HepG2 (cell line): ENCODE measurements around the gene ARF6. TPM values are rescaled to one million over a fixed set of nuclear protein-coding genes. Genes with fewer than 3 reads are reported as not detected.

Experiments used
- ATAC-seq: fragments of 200-7000 bp; cut with Tn5 transposase; 3 replicates; pipeline ENCODE4 v1.9.1; 2020; ENCODE audit warnings: mild to moderate bottlenecking, moderate library complexity
- BruUV-seq: library from RNA; stranded (reverse); fragments of 400-500 nt; replicated peaks from 2 replicates; lab custom pipeline; 2021; lab: Mats Ljungman, UMichigan
- CTCF ChIA-PET: fragments of 300-600 bp; formaldehyde crosslinking; extraction: SDS; loops from one replicate; lab custom pipeline; 2021; ENCODE audit warnings: low total read pairs, inconsistent platforms, low intra/inter-chr PET ratio; lab: Yijun Ruan, JAX
- POLR2A ChIA-PET: fragments of 350-600 bp; sonication (Branson Sonifier 250); formaldehyde crosslinking; loops from one replicate; lab custom pipeline; 2020; ENCODE audit warnings: antibody characterized with exemption, inconsistent platforms; lab: Yijun Ruan, JAX
- DNase-seq: peaks from one replicate; pipeline ENCODE4 v3.0.0-alpha.2; 2015; ENCODE audit warnings: low spot score
- FAIRE-seq: peaks from 3 replicates; lab custom pipeline; 2011; peaks lifted over from hg19 to GRCh38; lab: Jason Lieb, UNC
- H2AFZ ChIP-seq: one replicate; pipeline ENCODE4 v1.6.1; 2011; ENCODE audit warnings: low read length, inconsistent platforms
- H3K27ac ChIP-seq: fragments of 300-600 bp; 3 replicates; pipeline ENCODE4 v1.8.0; 2011; ENCODE audit warnings: mixed run types, mild to moderate bottlenecking, mixed read lengths, low read length, inconsistent platforms; ENCODE audit not compliant: insufficient read depth; ENCODE audit errors: extremely low read length
- H3K27me3 ChIP-seq, 2 experiments: fragments of 200-600 bp in 1 of 2; 2 replicates in 1 of 2; 3 replicates in 1 of 2; pipeline versions ENCODE4 v1.6.0 to v1.8.0; 2011; ENCODE audit warnings: low read length in 2 of 2, mild to moderate bottlenecking in 2 of 2, moderate library complexity in 2 of 2, inconsistent platforms in 1 of 2; ENCODE audit not compliant: insufficient read depth in 2 of 2, control insufficient read depth in 1 of 2
- H3K36me3 ChIP-seq, 2 experiments: fragments of 200-600 bp in 1 of 2; replicated peaks in 1 of 2; 2 replicates in 1 of 2; 3 replicates in 1 of 2; pipeline versions ENCODE4 v1.5.1 to v1.8.0; 2011; ENCODE audit warnings: low read length in 2 of 2, inconsistent platforms in 1 of 2; ENCODE audit not compliant: insufficient read depth in 2 of 2, control insufficient read depth in 1 of 2
- H3K4me1 ChIP-seq: 2 replicates; pipeline ENCODE4 v1.5.1; 2012; ENCODE audit warnings: low read length, inconsistent platforms; ENCODE audit not compliant: insufficient read depth
- H3K4me2 ChIP-seq: 2 replicates; pipeline ENCODE4 v1.6.0; 2011; ENCODE audit warnings: low read depth, low read length, inconsistent platforms
- H3K4me3 ChIP-seq, 3 experiments: fragments of 200-600 bp in 1 of 3; sonication (generic), shearing (Covaris generic) in 1 of 3; replicated peaks in 1 of 3; 2 replicates each; pipeline ENCODE4 v1.5.1; 2011 to 2016; ENCODE audit warnings: low read length in 3 of 3, inconsistent platforms in 2 of 3, low read depth in 2 of 3, mild to moderate bottlenecking in 2 of 3, control low read depth in 1 of 3, mixed read lengths in 1 of 3; ENCODE audit not compliant: insufficient read depth in 1 of 3
- H3K79me2 ChIP-seq: one replicate; pipeline ENCODE4 v1.6.1; 2011; ENCODE audit warnings: low read length, inconsistent platforms; ENCODE audit not compliant: insufficient read depth
- H3K9ac ChIP-seq: 2 replicates; pipeline ENCODE4 v1.6.0; 2011; ENCODE audit warnings: mild to moderate bottlenecking, low read depth, low read length, inconsistent platforms; ENCODE audit not compliant: insufficient read depth
- H3K9me3 ChIP-seq: 2 replicates; pipeline ENCODE4 v1.5.1; 2012; ENCODE audit warnings: mild to moderate bottlenecking, low read length
- H4K20me1 ChIP-seq: 2 replicates; pipeline ENCODE4 v1.6.0; 2011; ENCODE audit warnings: inconsistent platforms, mild to moderate bottlenecking, low read length, moderate library complexity; ENCODE audit not compliant: insufficient read depth
- ARNTL ChIP-seq: sonication (generic); formaldehyde crosslinking; IDR thresholded peaks from 2 replicates; pipeline ENCODE4 v1.4.0; 2020; ENCODE audit warnings: mild to moderate bottlenecking, missing genetic modification reagents
- ATF7-NPFF ChIP-seq: sonication (generic); formaldehyde crosslinking; IDR thresholded peaks from 2 replicates; pipeline ENCODE4 v1.8.1; 2023; ENCODE audit warnings: mild to moderate bottlenecking, low read depth, missing genetic modification reagents, moderate library complexity
- EED ChIP-seq: sonication (generic); formaldehyde crosslinking; IDR thresholded peaks from 2 replicates; pipeline ENCODE4 v1.5.0; 2020; ENCODE audit warnings: mild to moderate bottlenecking, missing genetic modification reagents
- FOXC1 ChIP-seq: sonication (generic); formaldehyde crosslinking; IDR thresholded peaks from 2 replicates; pipeline ENCODE4 v1.8.0; 2022; ENCODE audit warnings: mild to moderate bottlenecking, missing genetic modification reagents, borderline replicate concordance
- FOXP4 ChIP-seq: sonication (generic); formaldehyde crosslinking; IDR thresholded peaks from 2 replicates; pipeline ENCODE4 v1.4.0; 2020; ENCODE audit warnings: missing genetic modification reagents
- GATAD2A ChIP-seq: IDR thresholded peaks from 2 replicates; pipeline ENCODE4 v1.6.1; 2016
- HDAC2 ChIP-seq: sonication (generic); formaldehyde crosslinking; IDR thresholded peaks from 2 replicates; pipeline ENCODE4 v1.4.0; 2020; ENCODE audit warnings: missing genetic modification reagents
- NPAS2 ChIP-seq: sonication (generic); formaldehyde crosslinking; IDR thresholded peaks from 2 replicates; pipeline ENCODE4 v1.8.0; 2022; ENCODE audit warnings: mild to moderate bottlenecking, missing genetic modification reagents, borderline replicate concordance
- RBAK ChIP-seq: sonication (generic); formaldehyde crosslinking; IDR thresholded peaks from 2 replicates; pipeline ENCODE4 v1.5.1; 2020; ENCODE audit warnings: mild to moderate bottlenecking, missing genetic modification reagents
- TCF12 ChIP-seq, 2 experiments: fragments of 450-650 bp in 1 of 2; sonication (generic) in 1 of 2; formaldehyde crosslinking in 1 of 2; IDR thresholded peaks; 2 replicates each; pipeline versions ENCODE4 v1.6.1 to v1.8.0; 2017 to 2022; ENCODE audit warnings: antibody characterized with exemption in 1 of 2, mild to moderate bottlenecking in 1 of 2, missing genetic modification reagents in 1 of 2, moderate library complexity in 1 of 2
- ZFP36L2 ChIP-seq: sonication (generic); formaldehyde crosslinking; IDR thresholded peaks from 2 replicates; pipeline ENCODE4 v1.4.0; 2020; ENCODE audit warnings: missing genetic modification reagents
- ZNF121 ChIP-seq: sonication (generic); formaldehyde crosslinking; IDR thresholded peaks from 2 replicates; pipeline ENCODE4 v1.5.0; 2020; ENCODE audit warnings: mild to moderate bottlenecking, missing genetic modification reagents
- ZNF792 ChIP-seq: IDR thresholded peaks from 2 replicates; pipeline ENCODE4 v1.6.1; 2016
- WGBS: methylation state at CpG from one replicate; pipeline ENCODE4 v1.1.6; 2017; ENCODE audit warnings: low lambda C conversion rate; 5-methylcytosine and 5-hydroxymethylcytosine counted together
- in situ Hi-C: cut with HindIII; loops from 2 replicates; pipeline ENCODE4 v1.10.0; 2017; ENCODE audit warnings: low pct_unique_long_range_greater_than_20kb; ENCODE audit not compliant: extremely low pct_ligation_motif_present
- intact Hi-C: fragments of 100-400 bp; cut with micrococcal nuclease; formaldehyde crosslinking; loops from one replicate; pipeline ENCODE4 v1.10.0; 2022; ENCODE audit not compliant: unreplicated experiment
- polyA plus RNA-seq, 8 experiments: library from polyadenylated mRNA; depleted of rRNA in 3 of 8; stranded (reverse) in 7 of 8; unstranded in 1 of 8; fragments of >200 nt; fragmentation: Illumina TruSeq in 4 of 8; extraction: Trizol in 4 of 8; gene quantifications; 2 replicates each; pipeline versions ENCODE4 v1.2.1 to v1.2.3, GENCODE V29; 2011 to 2016; ENCODE audit warnings: low read depth in 4 of 8, missing spikeins in 1 of 8, mixed read lengths in 1 of 8; ENCODE audit not compliant: insufficient read depth in 1 of 8
- total RNA-seq, 5 experiments: library from RNA; depleted of rRNA; stranded (reverse); fragments of >200 nt; fragmentation: Illumina TruSeq; extraction: Trizol; gene quantifications; 2 replicates each; pipeline ENCODE4 v1.2.3, GENCODE V29; 2016; ENCODE audit warnings: low read depth in 1 of 5

Gene ARF6
- total and polyA plus RNA-seq, 2 of the 13 experiments (the other 11 are each of a cell fraction or from before 2014, with no cell fraction given), result 12.7 to 31.9 TPM

DNA sequence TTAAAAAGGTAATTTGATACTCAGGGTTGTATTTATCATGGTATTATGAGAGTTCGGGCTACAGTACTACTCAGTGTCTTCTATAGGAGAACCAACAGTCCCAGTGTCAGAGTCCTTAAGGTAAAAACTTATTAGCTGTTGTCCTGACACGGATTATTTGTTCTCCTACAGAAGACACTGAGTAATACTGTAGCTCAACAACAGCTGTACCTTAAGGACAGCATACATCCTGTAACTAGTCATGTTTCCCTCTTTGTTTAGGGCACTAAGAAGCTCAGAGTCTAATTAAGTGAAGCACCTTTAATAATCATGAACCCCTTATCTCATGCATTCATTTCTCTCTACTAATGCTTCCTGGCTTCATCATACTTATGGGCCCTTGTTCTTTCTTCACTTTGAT is 33.9 kb downstream of the ARF6 start:
- DNase-seq (no peak), FAIRE-seq (no peak), ATAC-seq (no peak)
- Histone ChIP-seq H3K4me3 (no peak overlapping the region), H3K4me2 (no peak overlapping the region), H3K27ac (no peak overlapping the region), H3K9me3 (no peaks in the 10 kb centered on the region), H3K27me3 (no peaks in the 10 kb centered on the region), H2AFZ (no peak overlapping the region), H4K20me1 (no peaks in the 10 kb centered on the region), H3K4me1 (no peaks in the 10 kb centered on the region), H3K79me2 (no peaks in the 10 kb centered on the region), H3K9ac (no peak overlapping the region), H3K36me3 (no peaks in the 10 kb centered on the region)
- 92% methylated on average over 2 of the region's 2 CpGs for whole genome bisulfite sequencing
- no peak for TF ChIP-seq ARNTL (CRISPR knock-in tag)
- no TSS peak for BruUV-seq
- intact Hi-C loops (no loop called here), in situ Hi-C loops (no loop called here)
- CTCF ChIA-PET, result no interaction called here
- POLR2A ChIA-PET, result no interaction called here

DNA sequence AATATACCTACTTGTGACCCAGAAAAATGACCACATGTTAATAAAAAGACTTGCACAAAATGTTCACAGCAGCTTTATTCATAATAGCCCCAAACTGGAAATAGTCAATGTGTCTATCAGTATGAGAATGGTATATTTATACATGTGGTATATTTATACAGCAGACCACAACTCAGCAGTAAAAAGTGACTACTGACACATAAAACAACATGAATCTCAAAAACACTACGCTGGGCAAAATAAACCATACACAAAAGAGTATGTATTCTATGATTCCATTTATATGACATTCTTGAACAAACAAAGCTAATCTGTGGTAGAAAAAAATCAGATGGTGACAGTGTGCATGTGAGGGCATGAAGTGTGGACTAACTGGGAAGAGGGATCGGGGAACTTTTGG is 35.1 kb downstream of the ARF6 start:
- H3K9ac ChIP-seq, result no peak overlapping the region
- intact Hi-C loops, result no loop called here
- no peak overlapping the region for H3K27ac ChIP-seq
- no peaks in the 10 kb centered on the region for H3K27me3 ChIP-seq
- no peaks in the 10 kb centered on the region for H3K79me2 ChIP-seq
- DNase-seq (no peak), ATAC-seq (no peak), FAIRE-seq (no peak)
- no peaks in the 10 kb centered on the region for H4K20me1 ChIP-seq
- TF ChIP-seq FOXP4 (CRISPR knock-in tag) (no peak), ZFP36L2 (CRISPR knock-in tag) (no peak), ZNF792 (no peak), HDAC2 (CRISPR knock-in tag) (no peak), ZNF121 (CRISPR knock-in tag) (no peak), TCF12 (IDR thresholded peaks at IDR 0.05) (no peak), TCF12 (CRISPR knock-in tag; IDR thresholded peaks at IDR 0.05) (no peak), ATF7-NPFF (CRISPR knock-in tag) (no peak), NPAS2 (CRISPR knock-in tag) (no peak), GATAD2A (no peak), FOXC1 (CRISPR knock-in tag) (no peak), RBAK (CRISPR knock-in tag) (no peak), EED (no peak)
- no peak overlapping the region for H2AFZ ChIP-seq
- no peak overlapping the region for H3K4me3 ChIP-seq
- in situ Hi-C loops, result no loop called here
- no peaks in the 10 kb centered on the region for H3K36me3 ChIP-seq
- H3K4me2 ChIP-seq, result no peak overlapping the region
- no TSS peak for BruUV-seq
- 48% methylated on average over 2 of the region's 2 CpGs for WGBS
- H3K9me3 ChIP-seq, result no peaks in the 10 kb centered on the region
- ChIA-PET CTCF (no interaction called here), POLR2A (no interaction called here)
- H3K4me1 ChIP-seq, result no peaks in the 10 kb centered on the region
